ELF-1 (cell line): ENCODE results near the gene RNF39.

Experiments
- DNase-seq: peaks from one replicate; pipeline ENCODE4 v3.0.0-alpha.2; 2016; ENCODE audit warnings: low read depth, low spot score

Gene RNF39

GRCh38 chr6:30097902-30098768 lies 22.6 kb upstream of the RNF39 start:
- DNase-seq = no peak

GRCh38 chr6:30096829-30097228 lies 21.3 kb upstream of the RNF39 start:
- DNase-seq = no peak

- no peak for DNase-seq
These were observed 18.5 kb upstream of the RNF39 start for GRCh38 chr6:30093951-30094661.

GRCh38 chr6:30092852-30093543 lies 17.4 kb upstream of the RNF39 start:
- no peak for DNase-seq

GRCh38 chr6:30091577-30092381 lies 16.2 kb upstream of the RNF39 start:
- peak; percentile 4 for DNase-seq

- no peak for DNase-seq
These were observed 12.3 kb upstream of the RNF39 start for GRCh38 chr6:30087876-30088275.

- no peak for DNase-seq
These were observed 1.6 kb upstream of the RNF39 start for GRCh38 chr6:30077218-30077617.

GRCh38 chr6:30075790-30076732 lies 492 bp upstream of the RNF39 start:
- peak; percentile 20 for DNase-seq

- DNase-seq = peak; percentile 94
These were observed 1.1 kb downstream of the RNF39 start for GRCh38 chr6:30074331-30075093.

GRCh38 chr6:30073489-30074235 lies 1.9 kb downstream of the RNF39 start:
- peak; percentile 67 for DNase-seq

- no peak for DNase-seq
These were observed 3.7 kb downstream of the RNF39 start for GRCh38 chr6:30071858-30072257.

GRCh38 chr6:30071081-30071818 lies 4.3 kb downstream of the RNF39 start:
- peak; percentile 69 for DNase-seq

GRCh38 chr6:30067460-30068139 lies 8.0 kb downstream of the RNF39 start:
- DNase-seq = no peak

- peak; percentile 99 for DNase-seq
These were observed 8.8 kb downstream of the RNF39 start, which contains the start of gene PPP1R11 for GRCh38 chr6:30066577-30067459. Gene PPP1R11, plus strand, starts transcription at chr6:30067198. Its CDS starts 213 bp downstream, at chr6:30067411.

GRCh38 chr6:30066082-30066481 lies 9.5 kb downstream of the RNF39 start:
- DNase-seq = no peak

GRCh38 chr6:30063315-30063714 lies 12.3 kb downstream of the RNF39 start:
- no peak for DNase-seq
